HG02840 (cell line): ENCODE data around the gene GPRIN2.
"Not testable (repeated sequence)": the region's sequence is repeated elsewhere in the genome, so short reads cannot be mapped to it uniquely, and the experiment has no call there.

ENCODE experiments used
- ATAC-seq: cut with Tn5 transposase; IDR thresholded peaks from one replicate; pipeline ENCODE4 v1.9.1; 2021; ENCODE audit warnings: mild to moderate bottlenecking, moderate library complexity, moderate number of reproducible peaks; ENCODE audit not compliant: unreplicated experiment, low FRiP score

Gene GPRIN2

DNA sequence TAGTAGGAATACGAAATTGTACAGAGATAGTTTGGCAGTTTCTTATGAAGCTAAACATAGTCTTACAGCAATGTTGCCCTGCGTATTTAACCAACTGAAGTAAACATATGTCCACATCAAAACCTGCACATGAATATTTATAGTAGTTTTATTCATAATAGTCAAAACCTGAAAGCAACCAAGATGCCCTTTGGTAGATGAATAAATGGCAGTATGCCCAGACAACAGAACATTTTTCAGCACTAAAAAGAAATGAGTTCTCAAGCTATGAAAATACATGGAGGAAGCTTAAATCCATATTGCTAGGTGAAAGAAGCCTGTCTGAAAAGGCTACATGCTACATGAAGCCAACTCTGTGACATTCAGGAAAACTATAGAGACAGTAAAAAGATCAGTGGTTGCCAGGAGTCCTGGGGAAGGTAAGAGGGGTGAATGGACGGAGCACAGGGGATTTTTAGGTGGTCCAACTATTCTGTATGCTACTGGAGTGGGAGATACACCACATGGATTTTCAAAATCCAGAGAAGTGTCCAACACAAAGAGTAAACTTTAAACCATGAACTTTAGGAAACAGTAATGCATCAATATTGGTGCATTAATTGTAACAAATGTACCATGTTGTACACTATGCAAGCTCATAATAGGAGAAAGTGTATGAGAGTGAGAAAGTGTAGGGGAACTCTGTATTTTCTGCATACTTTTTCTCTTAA, 17.6 kb downstream of the GPRIN2 start:
- ATAC-seq, result no peak

DNA sequence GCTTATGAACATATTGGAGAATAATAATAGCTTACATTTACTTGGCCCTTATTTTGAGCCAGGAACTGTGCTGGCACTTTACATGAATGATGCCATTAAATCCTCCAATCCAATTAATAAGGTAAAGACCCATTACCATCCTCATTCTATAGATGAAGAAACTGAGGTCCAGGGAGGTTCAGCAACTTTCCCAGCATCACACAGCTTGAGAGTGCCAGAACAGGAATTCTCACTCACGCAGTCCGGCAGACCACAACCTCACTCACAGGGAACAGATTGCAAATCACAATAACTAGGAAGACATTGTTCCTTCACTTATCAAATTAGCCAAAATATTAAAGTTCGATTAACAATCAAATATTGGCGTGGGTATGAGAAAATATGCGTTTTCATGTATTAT, 18.3 kb downstream of the GPRIN2 start:
- no peak for ATAC-seq

DNA sequence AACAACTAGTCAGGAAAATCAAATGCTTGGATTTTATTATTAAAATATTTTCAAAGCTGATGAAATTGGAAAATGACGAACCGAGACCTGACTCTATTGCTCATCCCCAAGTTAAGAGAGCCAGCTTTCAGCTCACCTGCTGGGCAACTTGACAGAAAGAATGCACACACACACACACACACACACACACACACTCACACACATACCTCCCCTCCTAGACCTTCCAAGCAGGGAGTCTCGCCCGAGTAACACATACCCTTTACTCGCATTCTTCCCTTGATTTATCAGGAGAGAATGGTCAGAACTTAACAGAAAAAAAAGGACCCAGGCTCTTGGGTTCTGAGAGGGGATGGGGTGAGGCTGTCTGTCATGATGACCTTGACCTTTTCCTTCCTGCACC, 19.1 kb downstream of the GPRIN2 start:
- no peak for ATAC-seq

DNA sequence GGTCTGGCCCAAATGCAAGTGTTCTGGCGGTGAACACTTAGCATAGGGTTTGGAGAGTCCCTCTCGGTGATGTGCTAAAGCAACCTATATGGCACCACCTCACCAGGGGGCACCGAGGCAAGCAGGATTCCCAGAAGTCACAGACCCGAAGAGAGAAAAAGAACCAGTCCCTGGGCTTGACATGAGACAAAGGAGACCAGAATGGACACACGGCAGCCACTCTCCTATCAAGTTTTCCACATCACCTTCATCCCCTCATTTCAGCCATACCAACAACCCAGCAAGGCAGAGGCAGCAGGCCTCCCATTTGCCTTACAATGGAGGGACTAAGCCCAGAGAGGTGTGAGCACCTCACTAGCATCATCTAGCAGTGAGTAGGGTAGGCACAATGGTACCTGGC, 19.7 kb downstream of the GPRIN2 start:
- ATAC-seq, result no peak

DNA sequence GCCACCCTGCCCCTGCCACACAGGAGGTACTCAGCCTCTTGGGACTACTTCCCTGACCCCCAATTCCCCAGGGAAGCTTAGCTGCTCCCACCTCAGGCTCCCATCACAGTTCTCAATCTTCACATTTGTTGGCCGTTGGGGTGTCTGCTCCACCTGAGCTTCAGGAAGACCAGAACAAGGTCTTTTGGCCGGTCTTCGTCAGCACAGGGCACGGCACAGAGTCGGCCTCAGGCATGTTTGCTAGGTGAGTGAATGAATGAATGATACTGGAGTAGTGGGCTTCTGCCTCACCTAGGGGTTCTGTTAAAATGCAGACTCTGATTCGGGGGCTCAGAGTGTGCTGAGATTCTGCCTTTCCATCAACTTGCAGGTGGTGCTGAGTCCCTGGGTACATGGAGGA, 20.3 kb downstream of the GPRIN2 start:
- ATAC-seq, result no peak

DNA sequence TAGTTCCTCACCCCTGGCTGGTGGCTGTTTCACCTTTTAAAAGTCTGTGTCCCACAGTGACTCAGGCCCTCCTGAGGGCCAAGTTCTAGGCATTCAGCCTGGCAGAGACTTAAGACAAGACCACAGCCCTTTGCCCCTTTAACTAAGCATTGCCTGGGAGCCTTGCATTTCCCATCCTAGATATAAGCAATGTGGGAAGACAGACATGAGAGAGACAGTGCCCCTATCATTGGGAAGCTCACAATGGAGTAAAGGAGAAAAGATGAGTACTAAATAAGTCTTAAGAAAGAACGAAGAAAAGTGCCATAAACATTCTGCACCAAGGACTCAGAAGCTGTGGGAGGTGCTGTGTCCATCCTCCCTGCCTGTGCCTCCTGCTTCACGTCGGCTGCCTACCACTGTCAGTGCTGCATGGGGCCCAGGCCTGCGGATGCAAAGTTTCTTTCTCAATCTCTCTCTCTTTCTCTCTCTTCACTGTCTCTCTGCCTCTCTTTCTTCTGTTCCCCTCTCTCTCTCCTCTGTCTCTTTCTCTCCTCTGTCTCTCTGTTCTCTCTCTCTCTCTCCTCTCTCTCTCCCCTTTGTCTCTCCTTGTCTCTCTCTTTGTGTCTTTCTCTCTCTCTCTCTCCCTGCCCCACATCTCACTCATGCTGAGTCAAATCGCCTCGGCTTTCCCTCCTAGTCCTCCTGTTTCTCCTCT, 21.5 kb downstream of the GPRIN2 start:
- ATAC-seq, result no peak

DNA sequence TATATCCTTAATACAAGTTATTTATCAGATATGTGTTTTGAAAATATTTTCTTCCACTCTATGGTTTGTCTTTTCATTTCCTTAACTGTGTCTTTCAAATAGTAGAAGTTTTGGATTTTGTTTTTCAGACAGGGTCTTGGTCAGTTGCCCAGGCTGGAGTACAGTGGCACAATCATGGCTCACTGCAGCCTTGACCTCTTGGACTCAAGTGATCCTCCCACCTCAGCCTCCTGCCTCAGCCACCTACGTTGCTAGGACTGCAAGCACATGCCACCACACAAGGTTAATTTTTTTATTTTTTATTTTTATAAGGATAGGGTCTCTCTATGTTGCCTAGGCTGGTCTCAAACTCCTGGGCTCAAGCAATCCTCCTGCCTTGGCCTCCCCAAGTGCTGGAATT, 24.2 kb downstream of the GPRIN2 start:
- ATAC-seq, result not testable (repeated sequence)

DNA sequence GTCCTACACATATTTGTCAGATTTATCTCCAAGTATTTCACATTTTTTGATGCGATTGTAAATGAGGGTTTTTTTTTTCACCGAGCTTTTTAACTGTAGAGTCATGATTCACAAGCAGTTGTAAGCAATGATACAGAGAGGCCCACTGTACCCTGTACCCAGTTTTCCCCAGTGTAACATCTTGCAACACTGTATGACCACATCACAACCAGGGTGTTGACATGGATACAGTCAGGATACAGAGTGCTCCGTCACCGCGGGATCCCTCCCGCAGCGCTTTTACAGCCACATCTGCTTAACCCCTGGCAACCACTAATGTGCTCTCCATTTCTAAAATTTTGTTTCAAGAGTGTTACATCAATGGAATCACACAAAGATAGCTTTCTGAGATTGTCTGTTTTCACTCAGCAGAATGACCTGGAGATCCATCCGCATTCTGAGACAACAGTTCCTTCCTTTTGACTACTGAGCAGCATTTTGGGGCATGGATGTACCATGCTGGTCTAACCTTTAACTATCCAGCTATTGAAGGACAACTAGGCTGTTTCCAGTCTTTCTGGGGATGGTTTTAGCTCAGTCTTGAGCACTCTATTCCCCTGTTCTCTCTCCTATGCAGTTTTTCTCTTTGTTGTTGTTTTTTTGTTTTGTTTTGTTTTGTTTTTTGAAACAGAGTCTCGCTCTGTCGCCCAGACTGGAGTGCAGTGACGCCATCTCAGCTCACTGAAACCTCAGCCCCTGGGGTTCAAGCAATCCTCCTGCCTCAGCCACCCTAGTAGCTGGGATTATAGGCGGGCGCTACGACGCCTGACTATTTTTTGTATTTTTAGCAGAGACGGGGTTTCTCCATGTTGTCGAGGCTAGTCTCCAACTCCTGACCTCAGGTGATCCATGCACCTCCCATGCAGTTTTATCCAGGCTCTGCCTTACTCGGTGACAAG, 25.9 kb downstream of the GPRIN2 start:
- ATAC-seq, result no peak

DNA sequence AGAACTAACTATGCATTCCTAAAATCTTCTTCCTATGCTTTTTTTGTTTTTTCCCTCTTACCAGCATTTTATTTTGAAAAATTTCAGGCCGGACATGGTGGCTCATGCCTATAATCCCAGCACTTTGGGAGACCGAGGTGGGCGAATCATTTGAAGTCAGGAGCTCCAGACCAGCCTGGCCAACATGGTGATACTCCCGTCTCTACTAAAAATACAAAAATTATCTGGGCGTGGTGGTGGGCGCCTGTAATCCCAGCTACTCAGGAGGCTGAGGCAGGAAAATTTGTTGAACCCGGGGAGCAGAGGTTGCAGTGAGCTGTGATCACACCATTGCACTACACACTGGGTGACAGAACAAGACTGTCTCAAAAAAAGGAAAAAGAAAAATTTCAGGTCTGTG, 26.7 kb downstream of the GPRIN2 start:
- ATAC-seq, result not testable (repeated sequence)

DNA sequence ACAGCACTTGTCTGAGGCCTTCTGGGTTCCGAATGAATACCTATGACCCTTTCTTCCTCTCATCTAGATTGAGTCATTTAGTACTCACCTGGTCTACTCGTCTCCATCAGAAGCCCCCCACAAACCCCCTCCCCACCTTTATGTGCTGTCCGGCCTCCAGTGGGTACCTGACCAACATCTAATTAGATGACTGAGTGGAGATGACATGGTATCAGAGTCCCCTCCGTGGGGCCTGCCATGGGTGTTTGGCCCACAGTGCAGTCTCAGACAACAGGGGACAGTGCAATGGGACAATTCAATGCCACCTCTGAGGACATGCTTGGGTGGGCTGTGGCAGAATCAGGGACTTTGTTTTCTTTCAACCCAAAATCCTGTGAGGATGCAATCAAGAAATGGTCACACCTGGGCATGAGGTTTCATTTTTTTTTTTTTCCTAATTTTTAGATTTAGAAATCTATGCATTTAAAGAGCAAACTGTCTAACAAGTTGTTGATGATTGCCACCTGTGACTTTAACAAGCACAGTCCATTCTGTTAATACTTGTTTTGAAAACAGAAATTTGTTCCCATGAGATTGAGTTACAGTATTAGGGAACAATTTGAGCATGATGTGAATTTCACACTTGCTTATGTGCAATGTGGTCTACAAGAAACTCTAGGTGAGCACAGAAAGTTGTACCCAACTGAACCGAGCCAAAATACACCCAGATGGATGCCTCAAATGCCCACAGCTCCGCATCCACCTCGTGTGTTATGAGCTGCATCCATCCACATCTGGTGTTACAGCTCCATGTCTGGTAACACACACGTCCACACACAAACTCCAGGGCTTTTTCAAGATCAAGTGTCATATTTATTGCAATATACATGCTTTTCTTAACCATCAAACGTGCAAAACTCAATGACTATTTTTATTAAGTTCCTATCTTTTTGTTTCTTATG, 27.5 kb downstream of the GPRIN2 start:
- no peak for ATAC-seq

DNA sequence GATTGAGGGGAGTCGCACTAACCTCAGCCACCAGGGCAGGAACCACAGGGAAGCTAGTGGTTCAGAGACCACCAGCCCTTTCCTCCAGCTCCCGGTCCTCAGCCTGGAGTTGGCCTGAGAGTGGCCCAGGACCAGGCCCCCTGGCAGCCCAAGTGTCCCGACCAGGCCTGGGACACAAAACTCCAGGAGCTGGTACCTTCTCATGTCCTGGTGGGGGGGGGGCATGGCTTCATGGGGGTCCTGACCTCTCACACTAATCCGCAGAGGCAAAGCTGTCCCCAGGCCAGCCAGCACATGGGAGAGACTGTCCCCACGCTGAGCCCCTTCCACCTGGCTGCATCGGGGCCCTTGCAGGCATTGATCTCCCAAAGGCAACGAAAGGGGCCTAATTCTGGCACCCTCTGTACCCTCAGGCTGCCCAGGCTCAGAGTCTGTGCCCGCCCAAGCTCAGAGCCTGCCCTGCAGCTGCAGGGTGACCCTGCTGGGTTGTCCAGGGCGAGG, 28.2 kb downstream of the GPRIN2 start:
- no peak for ATAC-seq

DNA sequence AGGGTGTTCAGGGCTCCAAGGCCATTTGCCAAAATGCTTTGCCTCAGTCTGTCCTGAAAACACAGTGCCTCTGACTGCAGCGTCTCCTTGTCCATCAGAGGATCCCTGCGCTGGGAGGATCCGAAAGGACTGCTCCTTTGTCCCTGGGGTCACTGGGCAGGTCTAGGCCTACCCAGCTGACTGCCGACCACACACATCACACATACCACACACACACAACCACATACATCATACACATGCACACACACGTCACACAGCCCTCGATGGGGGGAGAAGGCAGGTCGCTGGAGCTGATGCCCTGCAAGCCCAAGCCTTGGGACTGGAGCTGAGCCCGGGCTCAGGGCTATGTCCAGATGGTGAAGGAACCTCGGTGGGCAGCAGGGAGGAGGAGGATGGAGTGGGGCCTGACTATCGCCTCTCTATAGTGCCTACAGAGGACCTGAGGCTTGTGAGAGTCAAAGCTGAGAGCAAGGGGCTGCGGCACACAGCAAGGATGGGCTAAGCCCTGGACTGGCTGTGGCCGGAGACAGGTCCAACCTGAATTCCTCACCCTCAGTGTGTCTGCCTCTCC, 29.1 kb downstream of the GPRIN2 start:
- ATAC-seq, result no peak

DNA sequence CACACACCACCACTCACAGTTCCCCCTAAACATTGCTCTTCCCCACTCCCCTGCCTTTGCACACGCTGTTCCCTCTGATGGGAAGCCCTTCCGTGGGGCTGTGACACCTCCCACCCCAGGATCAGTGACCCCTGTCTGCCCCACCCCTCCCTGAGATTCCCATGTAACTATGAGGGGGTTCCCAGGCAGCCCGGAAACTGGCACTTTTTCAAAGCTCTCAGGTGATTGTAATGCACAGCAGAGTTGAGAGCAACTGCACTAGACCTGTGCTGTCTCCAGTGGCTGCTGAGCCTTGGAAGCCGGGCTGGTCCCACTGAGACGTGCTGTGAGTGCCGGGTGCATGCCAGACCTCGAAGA, 29.8 kb downstream of the GPRIN2 start:
- no peak for ATAC-seq

DNA sequence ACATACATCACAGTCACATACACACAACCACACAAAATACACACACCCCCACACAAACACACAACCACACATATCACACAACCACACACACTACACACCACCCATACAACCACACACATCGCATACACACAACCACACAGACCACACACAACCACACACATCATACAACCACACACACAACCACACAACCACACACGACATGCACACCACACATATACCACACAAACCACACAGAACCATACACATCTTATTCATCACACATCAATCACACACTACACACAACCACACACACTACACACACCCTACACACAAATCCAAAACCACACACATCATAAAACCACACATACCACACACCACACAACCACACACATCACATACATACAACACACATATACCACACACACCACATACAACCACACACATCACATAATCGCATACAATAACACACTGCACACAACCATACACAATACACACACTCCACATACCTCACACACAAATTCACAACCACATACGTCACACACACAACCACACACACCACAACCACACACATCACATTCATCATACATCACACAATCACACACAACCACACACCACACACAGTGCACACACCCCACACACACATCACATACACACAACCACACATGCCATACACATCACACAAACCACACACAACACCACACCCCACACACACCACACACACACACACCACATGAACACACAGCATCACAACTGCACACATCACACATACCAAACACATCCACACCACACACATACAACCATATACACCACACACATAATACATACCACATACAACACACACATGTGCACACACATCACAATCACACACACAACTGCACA, 30.4 kb downstream of the GPRIN2 start:
- no peak for ATAC-seq

DNA sequence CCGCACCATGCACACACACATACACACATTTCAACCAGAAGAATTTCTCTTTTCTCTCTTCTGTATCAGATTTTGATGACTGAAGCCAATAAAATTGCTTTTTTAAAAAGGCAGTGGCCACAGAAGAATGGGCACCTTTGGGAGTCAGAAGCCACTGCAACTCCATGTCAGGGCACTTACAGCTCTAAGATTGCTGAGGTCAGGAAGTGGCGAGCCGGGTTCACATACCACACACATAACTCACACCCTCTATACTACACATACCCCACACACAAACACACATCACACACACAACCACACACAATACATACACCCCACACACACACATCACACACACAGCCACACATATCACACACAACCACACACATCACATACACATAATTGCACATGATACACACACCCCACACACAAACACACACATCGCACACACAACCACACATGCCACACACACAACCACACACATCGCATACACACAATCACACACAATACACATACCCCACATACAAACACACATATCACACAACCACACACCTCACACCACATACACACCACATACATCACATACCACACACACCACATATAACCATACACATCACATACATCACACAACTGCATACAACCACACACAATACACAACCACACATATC, 31.2 kb downstream of the GPRIN2 start:
- ATAC-seq, result no peak

DNA sequence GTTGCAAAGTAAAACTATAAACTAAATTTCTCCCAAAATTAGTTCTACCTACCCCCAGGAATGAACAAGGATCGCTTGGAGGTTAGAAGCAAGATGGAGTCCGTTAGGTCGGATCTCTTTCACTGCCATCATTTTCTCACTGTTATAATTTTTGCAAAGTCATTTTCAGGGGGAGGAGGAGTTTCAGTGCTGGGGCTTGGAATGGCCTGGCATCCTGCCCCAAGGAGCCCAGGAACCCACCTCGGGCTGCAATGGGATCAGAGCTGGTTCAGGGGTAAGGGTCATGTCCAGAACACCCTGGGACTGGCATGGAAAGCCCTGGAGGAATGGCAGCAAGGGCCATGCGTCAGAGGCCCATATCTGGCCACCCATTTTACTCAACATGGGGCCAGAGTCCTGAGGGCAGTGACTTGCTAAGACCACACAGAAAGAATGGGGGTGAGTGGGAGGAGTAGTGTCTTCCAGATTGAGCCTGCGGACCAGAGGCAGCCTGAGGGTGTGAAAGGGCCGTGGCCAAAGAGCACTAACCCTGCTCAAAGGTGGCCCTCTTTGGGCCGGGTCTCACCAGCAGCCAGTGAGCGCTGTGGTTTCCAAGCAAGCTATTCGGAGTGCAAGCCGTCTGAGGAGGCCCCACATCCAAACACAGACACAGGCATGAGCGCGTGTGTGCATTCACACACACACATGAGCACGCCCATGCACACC, 31.8 kb downstream of the GPRIN2 start:
- no peak for ATAC-seq

DNA sequence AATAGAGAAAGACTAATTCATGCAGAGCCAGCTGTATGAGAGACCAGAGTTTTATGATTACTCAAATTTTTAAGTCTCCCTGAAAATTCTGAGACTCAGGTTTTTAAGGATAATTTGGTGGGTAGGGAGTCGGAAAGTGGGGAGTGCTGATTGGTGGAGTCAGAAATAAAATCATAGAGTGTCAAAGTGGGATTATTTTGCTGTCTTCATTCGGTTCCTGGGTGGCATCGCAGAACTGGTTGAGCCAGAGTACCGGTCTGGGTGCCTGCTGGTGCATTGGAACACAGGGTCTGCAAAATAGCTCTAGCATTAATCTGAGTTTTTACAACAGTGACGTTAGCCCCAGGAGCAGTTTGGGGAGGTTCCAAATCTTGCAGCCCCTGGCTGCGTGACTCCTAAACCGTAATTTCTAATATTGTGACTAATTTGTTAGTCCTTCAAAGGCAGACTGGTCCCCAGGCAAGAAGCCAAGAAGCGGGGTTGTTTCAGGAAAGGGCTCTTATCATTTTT, 32.4 kb downstream of the GPRIN2 start:
- no peak for ATAC-seq
